ENCODE measurements around the gene GPATCH3. TPM values are rescaled to one million over a fixed set of nuclear protein-coding genes. Genes with fewer than 3 reads are reported as not detected.

Gene GPATCH3
- polyA plus RNA-seq, 1 donor (not counting 4 experiments of a cell fraction or from before 2014, with no cell fraction given) = 5.7 TPM

DNA sequence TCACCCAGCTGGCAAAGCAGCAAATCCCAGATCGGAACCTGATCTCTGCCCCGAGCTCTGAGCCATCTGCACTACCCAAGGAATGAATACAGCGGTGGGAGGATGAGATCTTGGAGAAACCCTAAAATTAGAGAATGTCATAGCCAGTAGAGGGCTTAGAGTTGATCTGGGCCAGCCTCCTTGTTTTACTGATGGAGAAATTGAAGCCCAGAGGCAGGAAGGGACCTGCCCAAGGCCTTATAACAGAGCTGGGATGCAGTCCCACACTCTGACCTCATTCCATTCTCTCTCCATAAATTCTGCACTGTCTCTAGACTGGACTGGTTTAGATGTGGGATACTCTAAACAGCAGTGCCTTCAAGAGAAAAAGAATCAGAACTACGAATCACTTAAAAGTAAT lies 42.1 kb downstream of the GPATCH3 start:
- DNase-seq (ENCODE audit: low read depth, low spot score) (no peak), FAIRE-seq (peak; percentile 98)
- dilution Hi-C loops (cut with MboI; ENCODE audit: extremely low pct_ligation_motif_present, low sequenced_read_pairs) = no loop called here
- Histone ChIP-seq H3K4me3 (ENCODE audit: control insufficient read depth in 2 of 3, extremely low read depth in 1 of 3, insufficient read depth in 2 of 3, low read depth in 1 of 3, low read length in 3 of 3) (peak overlapping the region in 2 of 3 experiments; percentile 23 to 24), H3K4me1 (ENCODE audit: control insufficient read depth, extremely low read depth, insufficient read depth, low read length) (peaks cover 94% of the 10 kb centered on the region), H3K9me3 (ENCODE audit: control insufficient read depth, low read depth, low read length) (no peaks in the 10 kb centered on the region), H3K9me1 (ENCODE audit: control insufficient read depth, extremely low read depth, insufficient read depth, low read length) (no peaks in the 10 kb centered on the region), H3K4me2 (ENCODE audit: control insufficient read depth, extremely low read depth, insufficient read depth, low read depth, low read length) (peak overlapping the region; percentile 76), H4K20me1 (ENCODE audit: control insufficient read depth, extremely low read depth, insufficient read depth, low read length) (peaks cover under 1% of the 10 kb centered on the region), H3K27ac (ENCODE audit: control insufficient read depth, insufficient read depth, low read length) (peak overlapping the region; percentile 100), H3K36me3 (ENCODE audit: control insufficient read depth in 2 of 2, extremely low read depth in 1 of 2, insufficient read depth in 2 of 2, low read length in 2 of 2) (peaks cover 1 to 13% of the 10 kb centered on the region in 2 experiments), H3K79me2 (ENCODE audit: control insufficient read depth, insufficient read depth, low read length) (peaks cover 2% of the 10 kb centered on the region), H3K9ac (ENCODE audit: control insufficient read depth, extremely low read depth, insufficient read depth, low read length) (peak overlapping the region; percentile 93), H2AFZ (ENCODE audit: control insufficient read depth, low read length) (no peak overlapping the region), H3K27me3 (ENCODE audit: control insufficient read depth, extremely low read depth, insufficient read depth, low read length) (no peaks in the 10 kb centered on the region)
- TF ChIP-seq, protein P1, sequence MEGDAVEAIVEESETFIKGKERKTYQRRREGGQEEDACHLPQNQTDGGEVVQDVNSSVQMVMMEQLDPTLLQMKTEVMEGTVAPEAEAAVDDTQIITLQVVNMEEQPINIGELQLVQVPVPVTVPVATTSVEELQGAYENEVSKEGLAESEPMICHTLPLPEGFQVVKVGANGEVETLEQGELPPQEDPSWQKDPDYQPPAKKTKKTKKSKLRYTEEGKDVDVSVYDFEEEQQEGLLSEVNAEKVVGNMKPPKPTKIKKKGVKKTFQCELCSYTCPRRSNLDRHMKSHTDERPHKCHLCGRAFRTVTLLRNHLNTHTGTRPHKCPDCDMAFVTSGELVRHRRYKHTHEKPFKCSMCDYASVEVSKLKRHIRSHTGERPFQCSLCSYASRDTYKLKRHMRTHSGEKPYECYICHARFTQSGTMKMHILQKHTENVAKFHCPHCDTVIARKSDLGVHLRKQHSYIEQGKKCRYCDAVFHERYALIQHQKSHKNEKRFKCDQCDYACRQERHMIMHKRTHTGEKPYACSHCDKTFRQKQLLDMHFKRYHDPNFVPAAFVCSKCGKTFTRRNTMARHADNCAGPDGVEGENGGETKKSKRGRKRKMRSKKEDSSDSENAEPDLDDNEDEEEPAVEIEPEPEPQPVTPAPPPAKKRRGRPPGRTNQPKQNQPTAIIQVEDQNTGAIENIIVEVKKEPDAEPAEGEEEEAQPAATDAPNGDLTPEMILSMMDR (optimal IDR thresholded peaks at IDR 0.05 in 1 of 3, IDR thresholded peaks at IDR 0.05 in 1 of 3, conservative IDR thresholded peaks at IDR 0.05 in 1 of 3; ENCODE audit: extremely low read depth in 1 of 3, insufficient read depth in 2 of 3, low read length in 3 of 3) = peak in 2 of 3 experiments; percentile 1 to 26
- TF ChIP-seq EZH2 (IDR thresholded peaks at IDR 0.05; ENCODE audit: low read length) = no peak

DNA sequence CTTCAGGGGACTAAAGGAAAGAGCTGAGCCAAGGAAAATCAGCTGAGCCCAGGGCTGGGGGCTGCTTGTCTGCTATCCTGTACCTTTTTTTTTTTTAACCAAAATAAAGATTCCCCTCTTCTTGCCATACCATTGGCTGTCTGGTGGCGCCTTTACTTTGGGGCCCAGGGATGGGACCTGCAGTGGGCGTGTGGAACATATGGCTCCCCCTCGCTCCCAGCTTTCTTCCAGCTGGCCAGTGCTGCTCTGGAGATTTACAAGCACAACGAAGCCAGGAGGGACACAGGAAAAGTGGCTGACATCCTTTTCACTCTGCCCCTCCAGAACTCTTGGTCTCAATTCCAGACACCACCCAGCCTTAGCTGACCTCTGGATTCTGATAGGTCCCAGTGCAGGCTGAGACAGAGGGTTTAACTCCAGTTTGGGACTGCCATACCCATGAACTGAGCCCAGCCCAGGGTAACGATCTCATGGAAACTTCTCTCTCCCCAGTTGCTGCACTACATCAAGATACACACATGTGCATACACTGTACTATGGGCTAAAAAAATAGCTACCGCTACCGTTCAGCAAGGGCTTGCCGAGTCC lies 42.7 kb downstream of the GPATCH3 start:
- H3K9me3 ChIP-seq (ENCODE audit: control insufficient read depth, low read depth, low read length) = no peaks in the 10 kb centered on the region
- TF ChIP-seq, protein P1 (optimal IDR thresholded peaks at IDR 0.05 in 1 of 3, IDR thresholded peaks at IDR 0.05 in 1 of 3, conservative IDR thresholded peaks at IDR 0.05 in 1 of 3; ENCODE audit: extremely low read depth in 1 of 3, insufficient read depth in 2 of 3, low read length in 3 of 3) = no peak
- TF ChIP-seq EZH2 (IDR thresholded peaks at IDR 0.05; ENCODE audit: low read length) = no peak
- H3K4me3 ChIP-seq (ENCODE audit: control insufficient read depth in 2 of 3, extremely low read depth in 1 of 3, insufficient read depth in 2 of 3, low read depth in 1 of 3, low read length in 3 of 3) = peak overlapping the region in 1 of 3 experiments; percentile 23
- dilution Hi-C loops (cut with MboI; ENCODE audit: extremely low pct_ligation_motif_present, low sequenced_read_pairs) = no loop called here
- H3K79me2 ChIP-seq (ENCODE audit: control insufficient read depth, insufficient read depth, low read length) = no peaks in the 10 kb centered on the region
- H4K20me1 ChIP-seq (ENCODE audit: control insufficient read depth, extremely low read depth, insufficient read depth, low read length) = no peaks in the 10 kb centered on the region
- H3K9ac ChIP-seq (ENCODE audit: control insufficient read depth, extremely low read depth, insufficient read depth, low read length) = peak overlapping the region; percentile 93
- H3K27me3 ChIP-seq (ENCODE audit: control insufficient read depth, extremely low read depth, insufficient read depth, low read length) = no peaks in the 10 kb centered on the region
- H3K4me2 ChIP-seq (ENCODE audit: control insufficient read depth, extremely low read depth, insufficient read depth, low read depth, low read length) = peak overlapping the region; percentile 76
- DNase-seq (ENCODE audit: low read depth, low spot score) (no peak), FAIRE-seq (no peak)
- H3K36me3 ChIP-seq (ENCODE audit: control insufficient read depth in 2 of 2, extremely low read depth in 1 of 2, insufficient read depth in 2 of 2, low read length in 2 of 2) = peaks cover 0 to 13% of the 10 kb centered on the region in 2 experiments
- peak overlapping the region; percentile 100 for H3K27ac ChIP-seq (ENCODE audit: control insufficient read depth, insufficient read depth, low read length)
- H3K9me1 ChIP-seq (ENCODE audit: control insufficient read depth, extremely low read depth, insufficient read depth, low read length) = no peaks in the 10 kb centered on the region
- no peak overlapping the region for H2AFZ ChIP-seq (ENCODE audit: control insufficient read depth, low read length)
- H3K4me1 ChIP-seq (ENCODE audit: control insufficient read depth, extremely low read depth, insufficient read depth, low read length) = peaks cover 99% of the 10 kb centered on the region

All from keratinocyte (primary cell).